WTC11 (cell line): ENCODE data around the gene GBF1. TPM values are rescaled to one million over a fixed set of nuclear protein-coding genes. Genes with fewer than 3 reads are reported as not detected.

Experiments
- ATAC-seq: fragments of 200-7000 bp; cut with Tn5 transposase; 2 replicates; pipeline ENCODE4 v1.10.0; 2021; ENCODE audit warnings: mild to moderate bottlenecking, moderate library complexity
- CTCF ChIA-PET: fragments of 300-600 bp; sonication (Branson Sonifier 250); formaldehyde crosslinking; loops from one replicate; lab custom pipeline; 2021; ENCODE audit warnings: antibody characterized with exemption; lab: Charles Lee
- POLR2A ChIA-PET: fragments of 350-600 bp; sonication (Branson Sonifier 250); formaldehyde crosslinking; loops from one replicate; lab custom pipeline; 2021; ENCODE audit warnings: antibody characterized with exemption; lab: Charles Lee
- DNase-seq: peaks from one replicate; pipeline ENCODE4 v3.0.0; 2021; ENCODE audit warnings: low spot score
- H3K27ac Mint-ChIP-seq: 2 replicates; pipeline ENCODE4 v1.8.0; 2021; ENCODE audit warnings: mixed read lengths
- H3K27me3 Mint-ChIP-seq: 2 replicates; pipeline ENCODE4 v1.8.0; 2021; ENCODE audit warnings: low read depth, mild to moderate bottlenecking, moderate library complexity, mixed read lengths
- H3K36me3 Mint-ChIP-seq: 2 replicates; pipeline ENCODE4 v1.8.0; 2021; ENCODE audit warnings: mixed read lengths
- H3K4me1 Mint-ChIP-seq: 2 replicates; pipeline ENCODE4 v1.8.0; 2022; ENCODE audit warnings: mixed read lengths
- H3K4me3 Mint-ChIP-seq: 2 replicates; pipeline ENCODE4 v1.8.0; 2021; ENCODE audit warnings: mild to moderate bottlenecking, moderate library complexity, mixed read lengths
- H3K9me3 Mint-ChIP-seq: 2 replicates; pipeline ENCODE4 v1.8.0; 2021; ENCODE audit warnings: mixed read lengths
- ATF1 ChIP-seq: sonication (generic); formaldehyde crosslinking; IDR thresholded peaks from 2 replicates; pipeline ENCODE4 v1.8.1; 2023; ENCODE audit warnings: mild to moderate bottlenecking, moderate library complexity, missing genetic modification reagents
- ESRRA ChIP-seq: sonication (generic); formaldehyde crosslinking; IDR thresholded peaks from 2 replicates; pipeline ENCODE4 v1.8.1; 2022; ENCODE audit warnings: mild to moderate bottlenecking, missing genetic modification reagents, borderline replicate concordance
- HMGA2 ChIP-seq: fragments of 250-450 bp; sonication (Bioruptor Pico); IDR thresholded peaks from 2 replicates; pipeline ENCODE4 v1.4.0; 2021; ENCODE audit warnings: mild to moderate bottlenecking, moderate library complexity
- SMAD3 ChIP-seq: sonication (generic); formaldehyde crosslinking; IDR thresholded peaks from 2 replicates; pipeline ENCODE4 v1.8.0; 2022; ENCODE audit warnings: missing genetic modification reagents, mild to moderate bottlenecking, borderline replicate concordance
- TEAD1 ChIP-seq: sonication (generic); formaldehyde crosslinking; IDR thresholded peaks from 2 replicates; pipeline ENCODE4 v1.8.0; 2022; ENCODE audit warnings: mild to moderate bottlenecking, missing genetic modification reagents
- ZNF317 ChIP-seq: sonication (generic); formaldehyde crosslinking; IDR thresholded peaks from 2 replicates; pipeline ENCODE4 v1.8.1; 2023; ENCODE audit warnings: low read depth, mild to moderate bottlenecking, moderate library complexity, missing genetic modification reagents, borderline replicate concordance
- total RNA-seq: library from RNA; stranded (reverse); gene quantifications from 3 replicates; pipeline ENCODE4 v1.2.3, GENCODE V29; 2021
- TF ChIP-seq, protein P1 (sequence below): sonication (generic); formaldehyde crosslinking; IDR thresholded peaks from 2 replicates; pipeline ENCODE4 v1.8.1; 2022; ENCODE audit warnings: low read depth, mild to moderate bottlenecking, moderate library complexity, missing genetic modification reagents, borderline replicate concordance
- TF ChIP-seq, protein P2 (sequence below): fragments of 250-450 bp; sonication (Bioruptor Pico); IDR thresholded peaks from 2 replicates; pipeline ENCODE4 v1.9.0; 2021; ENCODE audit warnings: mild to moderate bottlenecking, borderline replicate concordance
- TF ChIP-seq, protein P3 (sequence below): fragments of 250-450 bp; sonication (Bioruptor Pico); IDR thresholded peaks from 2 replicates; pipeline ENCODE4 v1.9.0; 2021; ENCODE audit warnings: mild to moderate bottlenecking
- TF ChIP-seq, protein P4 (sequence below): fragments of 250-450 bp; sonication (Bioruptor Pico); IDR thresholded peaks from 2 replicates; pipeline ENCODE4 v2.1.2; 2022; ENCODE audit warnings: mild to moderate bottlenecking, moderate library complexity
- TF ChIP-seq, protein P5 (sequence below): sonication (generic); formaldehyde crosslinking; IDR thresholded peaks from 2 replicates; pipeline ENCODE4 v1.8.0; 2022; ENCODE audit warnings: mild to moderate bottlenecking, missing genetic modification reagents
- TF ChIP-seq, protein P6 (sequence below): sonication (generic); formaldehyde crosslinking; IDR thresholded peaks from 2 replicates; pipeline ENCODE4 v1.8.1; 2022; ENCODE audit warnings: mild to moderate bottlenecking, missing genetic modification reagents, moderate library complexity, borderline replicate concordance
- TF ChIP-seq, protein P7 (sequence below): sonication (generic); formaldehyde crosslinking; IDR thresholded peaks from 2 replicates; pipeline ENCODE4 v1.8.1; 2023; ENCODE audit warnings: mild to moderate bottlenecking, missing genetic modification reagents
- TF ChIP-seq, protein P8 (sequence below): sonication (generic); formaldehyde crosslinking; IDR thresholded peaks from 2 replicates; pipeline ENCODE4 v1.8.1; 2023; ENCODE audit warnings: mild to moderate bottlenecking, missing genetic modification reagents, moderate library complexity
- TF ChIP-seq, protein P9 (sequence below): sonication (generic); formaldehyde crosslinking; IDR thresholded peaks from 2 replicates; pipeline ENCODE4 v1.8.1; 2022; ENCODE audit warnings: missing genetic modification reagents, borderline replicate concordance

Gene GBF1
- total RNA-seq, 1 experiment from 2014 or later, result 32.4 TPM

DNA sequence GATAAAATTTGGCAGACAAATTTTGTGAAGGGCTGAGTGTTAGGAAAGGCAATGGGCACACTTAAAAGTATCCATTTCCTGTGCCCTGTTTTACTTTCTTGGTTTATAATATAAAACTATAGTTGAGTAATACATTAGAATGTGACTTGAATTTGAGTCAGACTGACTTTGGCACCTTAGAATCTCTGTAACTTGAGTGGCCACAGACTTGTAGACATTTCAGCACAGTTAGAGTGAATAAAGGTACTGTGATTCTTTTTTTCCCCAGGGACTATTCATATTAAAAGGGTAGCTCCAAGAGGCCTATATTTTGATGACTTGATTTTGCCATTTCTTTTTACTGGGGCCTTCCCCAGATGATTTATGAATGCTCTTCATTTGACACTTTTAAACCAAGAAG, 22.4 kb downstream of the GBF1 start:
- no peak for TF ChIP-seq ESRRA
- TF ChIP-seq TEAD1 (CRISPR knock-in tag), result no peak
- TF ChIP-seq, protein P1, sequence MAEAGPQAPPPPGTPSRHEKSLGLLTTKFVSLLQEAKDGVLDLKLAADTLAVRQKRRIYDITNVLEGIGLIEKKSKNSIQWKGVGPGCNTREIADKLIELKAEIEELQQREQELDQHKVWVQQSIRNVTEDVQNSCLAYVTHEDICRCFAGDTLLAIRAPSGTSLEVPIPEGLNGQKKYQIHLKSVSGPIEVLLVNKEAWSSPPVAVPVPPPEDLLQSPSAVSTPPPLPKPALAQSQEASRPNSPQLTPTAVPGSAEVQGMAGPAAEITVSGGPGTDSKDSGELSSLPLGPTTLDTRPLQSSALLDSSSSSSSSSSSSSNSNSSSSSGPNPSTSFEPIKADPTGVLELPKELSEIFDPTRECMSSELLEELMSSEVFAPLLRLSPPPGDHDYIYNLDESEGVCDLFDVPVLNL (CRISPR knock-in tag), result no peak
- TF ChIP-seq ATF1 (CRISPR knock-in tag), result no peak
- TF ChIP-seq, protein P2, sequence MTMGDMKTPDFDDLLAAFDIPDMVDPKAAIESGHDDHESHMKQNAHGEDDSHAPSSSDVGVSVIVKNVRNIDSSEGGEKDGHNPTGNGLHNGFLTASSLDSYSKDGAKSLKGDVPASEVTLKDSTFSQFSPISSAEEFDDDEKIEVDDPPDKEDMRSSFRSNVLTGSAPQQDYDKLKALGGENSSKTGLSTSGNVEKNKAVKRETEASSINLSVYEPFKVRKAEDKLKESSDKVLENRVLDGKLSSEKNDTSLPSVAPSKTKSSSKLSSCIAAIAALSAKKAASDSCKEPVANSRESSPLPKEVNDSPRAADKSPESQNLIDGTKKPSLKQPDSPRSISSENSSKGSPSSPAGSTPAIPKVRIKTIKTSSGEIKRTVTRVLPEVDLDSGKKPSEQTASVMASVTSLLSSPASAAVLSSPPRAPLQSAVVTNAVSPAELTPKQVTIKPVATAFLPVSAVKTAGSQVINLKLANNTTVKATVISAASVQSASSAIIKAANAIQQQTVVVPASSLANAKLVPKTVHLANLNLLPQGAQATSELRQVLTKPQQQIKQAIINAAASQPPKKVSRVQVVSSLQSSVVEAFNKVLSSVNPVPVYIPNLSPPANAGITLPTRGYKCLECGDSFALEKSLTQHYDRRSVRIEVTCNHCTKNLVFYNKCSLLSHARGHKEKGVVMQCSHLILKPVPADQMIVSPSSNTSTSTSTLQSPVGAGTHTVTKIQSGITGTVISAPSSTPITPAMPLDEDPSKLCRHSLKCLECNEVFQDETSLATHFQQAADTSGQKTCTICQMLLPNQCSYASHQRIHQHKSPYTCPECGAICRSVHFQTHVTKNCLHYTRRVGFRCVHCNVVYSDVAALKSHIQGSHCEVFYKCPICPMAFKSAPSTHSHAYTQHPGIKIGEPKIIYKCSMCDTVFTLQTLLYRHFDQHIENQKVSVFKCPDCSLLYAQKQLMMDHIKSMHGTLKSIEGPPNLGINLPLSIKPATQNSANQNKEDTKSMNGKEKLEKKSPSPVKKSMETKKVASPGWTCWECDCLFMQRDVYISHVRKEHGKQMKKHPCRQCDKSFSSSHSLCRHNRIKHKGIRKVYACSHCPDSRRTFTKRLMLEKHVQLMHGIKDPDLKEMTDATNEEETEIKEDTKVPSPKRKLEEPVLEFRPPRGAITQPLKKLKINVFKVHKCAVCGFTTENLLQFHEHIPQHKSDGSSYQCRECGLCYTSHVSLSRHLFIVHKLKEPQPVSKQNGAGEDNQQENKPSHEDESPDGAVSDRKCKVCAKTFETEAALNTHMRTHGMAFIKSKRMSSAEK, result no peak
- TF ChIP-seq, protein P3, sequence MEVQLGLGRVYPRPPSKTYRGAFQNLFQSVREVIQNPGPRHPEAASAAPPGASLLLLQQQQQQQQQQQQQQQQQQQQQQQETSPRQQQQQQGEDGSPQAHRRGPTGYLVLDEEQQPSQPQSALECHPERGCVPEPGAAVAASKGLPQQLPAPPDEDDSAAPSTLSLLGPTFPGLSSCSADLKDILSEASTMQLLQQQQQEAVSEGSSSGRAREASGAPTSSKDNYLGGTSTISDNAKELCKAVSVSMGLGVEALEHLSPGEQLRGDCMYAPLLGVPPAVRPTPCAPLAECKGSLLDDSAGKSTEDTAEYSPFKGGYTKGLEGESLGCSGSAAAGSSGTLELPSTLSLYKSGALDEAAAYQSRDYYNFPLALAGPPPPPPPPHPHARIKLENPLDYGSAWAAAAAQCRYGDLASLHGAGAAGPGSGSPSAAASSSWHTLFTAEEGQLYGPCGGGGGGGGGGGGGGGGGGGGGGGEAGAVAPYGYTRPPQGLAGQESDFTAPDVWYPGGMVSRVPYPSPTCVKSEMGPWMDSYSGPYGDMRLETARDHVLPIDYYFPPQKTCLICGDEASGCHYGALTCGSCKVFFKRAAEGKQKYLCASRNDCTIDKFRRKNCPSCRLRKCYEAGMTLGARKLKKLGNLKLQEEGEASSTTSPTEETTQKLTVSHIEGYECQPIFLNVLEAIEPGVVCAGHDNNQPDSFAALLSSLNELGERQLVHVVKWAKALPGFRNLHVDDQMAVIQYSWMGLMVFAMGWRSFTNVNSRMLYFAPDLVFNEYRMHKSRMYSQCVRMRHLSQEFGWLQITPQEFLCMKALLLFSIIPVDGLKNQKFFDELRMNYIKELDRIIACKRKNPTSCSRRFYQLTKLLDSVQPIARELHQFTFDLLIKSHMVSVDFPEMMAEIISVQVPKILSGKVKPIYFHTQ, result no peak
- TF ChIP-seq, protein P4, sequence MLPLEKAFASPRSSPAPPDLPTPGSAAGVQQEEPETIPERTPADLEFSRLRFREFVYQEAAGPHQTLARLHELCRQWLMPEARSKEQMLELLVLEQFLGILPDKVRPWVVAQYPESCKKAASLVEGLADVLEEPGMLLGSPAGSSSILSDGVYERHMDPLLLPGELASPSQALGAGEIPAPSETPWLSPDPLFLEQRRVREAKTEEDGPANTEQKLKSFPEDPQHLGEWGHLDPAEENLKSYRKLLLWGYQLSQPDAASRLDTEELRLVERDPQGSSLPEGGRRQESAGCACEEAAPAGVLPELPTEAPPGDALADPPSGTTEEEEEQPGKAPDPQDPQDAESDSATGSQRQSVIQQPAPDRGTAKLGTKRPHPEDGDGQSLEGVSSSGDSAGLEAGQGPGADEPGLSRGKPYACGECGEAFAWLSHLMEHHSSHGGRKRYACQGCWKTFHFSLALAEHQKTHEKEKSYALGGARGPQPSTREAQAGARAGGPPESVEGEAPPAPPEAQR (CRISPR knock-in tag), result no peak
- no peak for TF ChIP-seq HMGA2 (CRISPR knock-in tag)
- TF ChIP-seq, protein P5, sequence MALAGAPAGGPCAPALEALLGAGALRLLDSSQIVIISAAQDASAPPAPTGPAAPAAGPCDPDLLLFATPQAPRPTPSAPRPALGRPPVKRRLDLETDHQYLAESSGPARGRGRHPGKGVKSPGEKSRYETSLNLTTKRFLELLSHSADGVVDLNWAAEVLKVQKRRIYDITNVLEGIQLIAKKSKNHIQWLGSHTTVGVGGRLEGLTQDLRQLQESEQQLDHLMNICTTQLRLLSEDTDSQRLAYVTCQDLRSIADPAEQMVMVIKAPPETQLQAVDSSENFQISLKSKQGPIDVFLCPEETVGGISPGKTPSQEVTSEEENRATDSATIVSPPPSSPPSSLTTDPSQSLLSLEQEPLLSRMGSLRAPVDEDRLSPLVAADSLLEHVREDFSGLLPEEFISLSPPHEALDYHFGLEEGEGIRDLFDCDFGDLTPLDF (CRISPR knock-in tag), result no peak
- TF ChIP-seq ZNF317 (CRISPR knock-in tag), result no peak
- TF ChIP-seq, protein P6, sequence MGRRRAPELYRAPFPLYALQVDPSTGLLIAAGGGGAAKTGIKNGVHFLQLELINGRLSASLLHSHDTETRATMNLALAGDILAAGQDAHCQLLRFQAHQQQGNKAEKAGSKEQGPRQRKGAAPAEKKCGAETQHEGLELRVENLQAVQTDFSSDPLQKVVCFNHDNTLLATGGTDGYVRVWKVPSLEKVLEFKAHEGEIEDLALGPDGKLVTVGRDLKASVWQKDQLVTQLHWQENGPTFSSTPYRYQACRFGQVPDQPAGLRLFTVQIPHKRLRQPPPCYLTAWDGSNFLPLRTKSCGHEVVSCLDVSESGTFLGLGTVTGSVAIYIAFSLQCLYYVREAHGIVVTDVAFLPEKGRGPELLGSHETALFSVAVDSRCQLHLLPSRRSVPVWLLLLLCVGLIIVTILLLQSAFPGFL (CRISPR knock-in tag), result no peak
- TF ChIP-seq, protein P7, sequence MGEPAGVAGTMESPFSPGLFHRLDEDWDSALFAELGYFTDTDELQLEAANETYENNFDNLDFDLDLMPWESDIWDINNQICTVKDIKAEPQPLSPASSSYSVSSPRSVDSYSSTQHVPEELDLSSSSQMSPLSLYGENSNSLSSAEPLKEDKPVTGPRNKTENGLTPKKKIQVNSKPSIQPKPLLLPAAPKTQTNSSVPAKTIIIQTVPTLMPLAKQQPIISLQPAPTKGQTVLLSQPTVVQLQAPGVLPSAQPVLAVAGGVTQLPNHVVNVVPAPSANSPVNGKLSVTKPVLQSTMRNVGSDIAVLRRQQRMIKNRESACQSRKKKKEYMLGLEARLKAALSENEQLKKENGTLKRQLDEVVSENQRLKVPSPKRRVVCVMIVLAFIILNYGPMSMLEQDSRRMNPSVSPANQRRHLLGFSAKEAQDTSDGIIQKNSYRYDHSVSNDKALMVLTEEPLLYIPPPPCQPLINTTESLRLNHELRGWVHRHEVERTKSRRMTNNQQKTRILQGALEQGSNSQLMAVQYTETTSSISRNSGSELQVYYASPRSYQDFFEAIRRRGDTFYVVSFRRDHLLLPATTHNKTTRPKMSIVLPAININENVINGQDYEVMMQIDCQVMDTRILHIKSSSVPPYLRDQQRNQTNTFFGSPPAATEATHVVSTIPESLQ (CRISPR knock-in tag), result no peak
- no peak for TF ChIP-seq SMAD3
- TF ChIP-seq, protein P8, sequence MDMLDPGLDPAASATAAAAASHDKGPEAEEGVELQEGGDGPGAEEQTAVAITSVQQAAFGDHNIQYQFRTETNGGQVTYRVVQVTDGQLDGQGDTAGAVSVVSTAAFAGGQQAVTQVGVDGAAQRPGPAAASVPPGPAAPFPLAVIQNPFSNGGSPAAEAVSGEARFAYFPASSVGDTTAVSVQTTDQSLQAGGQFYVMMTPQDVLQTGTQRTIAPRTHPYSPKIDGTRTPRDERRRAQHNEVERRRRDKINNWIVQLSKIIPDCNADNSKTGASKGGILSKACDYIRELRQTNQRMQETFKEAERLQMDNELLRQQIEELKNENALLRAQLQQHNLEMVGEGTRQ, result no peak
- TF ChIP-seq, protein P9, sequence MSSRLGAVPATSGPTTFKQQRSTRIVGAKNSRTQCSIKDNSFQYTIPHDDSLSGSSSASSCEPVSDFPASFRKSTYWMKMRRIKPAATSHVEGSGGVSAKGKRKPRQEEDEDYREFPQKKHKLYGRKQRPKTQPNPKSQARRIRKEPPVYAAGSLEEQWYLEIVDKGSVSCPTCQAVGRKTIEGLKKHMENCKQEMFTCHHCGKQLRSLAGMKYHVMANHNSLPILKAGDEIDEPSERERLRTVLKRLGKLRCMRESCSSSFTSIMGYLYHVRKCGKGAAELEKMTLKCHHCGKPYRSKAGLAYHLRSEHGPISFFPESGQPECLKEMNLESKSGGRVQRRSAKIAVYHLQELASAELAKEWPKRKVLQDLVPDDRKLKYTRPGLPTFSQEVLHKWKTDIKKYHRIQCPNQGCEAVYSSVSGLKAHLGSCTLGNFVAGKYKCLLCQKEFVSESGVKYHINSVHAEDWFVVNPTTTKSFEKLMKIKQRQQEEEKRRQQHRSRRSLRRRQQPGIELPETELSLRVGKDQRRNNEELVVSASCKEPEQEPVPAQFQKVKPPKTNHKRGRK, result no peak
- Mint-ChIP-seq H3K27ac (no peak overlapping the region), H3K4me1 (peaks cover 4% of the 10 kb centered on the region; the same call in 1 of the 2 replicates), H3K36me3 (no peaks in the 10 kb centered on the region), H3K4me3 (no peak overlapping the region), H3K9me3 (no peaks in the 10 kb centered on the region), H3K27me3 (no peaks in the 10 kb centered on the region)
- ATAC-seq (no peak), DNase-seq (no peak)
- ChIA-PET CTCF (interaction anchor here (0.8 to 3.1 kb wide), 4 partner anchors 32 to 79 kb away, joined by 3 to 11 read pairs (median 4); no protein-coding TSS in a partner anchor), POLR2A (no interaction called here)
